NB4 (cell line): ENCODE results near the gene SPIB.

ENCODE experiments used
- CTCF ChIP-seq: IDR thresholded peaks from one replicate; pipeline ENCODE4 v1.5.1; 2012; ENCODE audit warnings: low read depth, low read length
- POLR2A ChIP-seq: IDR thresholded peaks from 2 replicates; pipeline ENCODE4 v1.6.1; 2011; ENCODE audit warnings: mild to moderate bottlenecking; ENCODE audit not compliant: insufficient read length; ENCODE audit errors: extremely low read depth
- TF ChIP-seq, protein P1 (sequence below): IDR thresholded peaks from 2 replicates; pipeline ENCODE4 v1.6.1; 2011; ENCODE audit warnings: low read depth, low read length

GRCh38 chr19:50467566-50467965 is 48.8 kb downstream of the SPIB start:
- TF ChIP-seq CTCF = no peak
- TF ChIP-seq POLR2A = no peak
- TF ChIP-seq, protein P1, sequence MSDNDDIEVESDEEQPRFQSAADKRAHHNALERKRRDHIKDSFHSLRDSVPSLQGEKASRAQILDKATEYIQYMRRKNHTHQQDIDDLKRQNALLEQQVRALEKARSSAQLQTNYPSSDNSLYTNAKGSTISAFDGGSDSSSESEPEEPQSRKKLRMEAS = no peak
